Gastrocnemius medialis (tissue), 4 donors: Measurements from ENCODE around the gene KLHL30. TPM values are rescaled to one million over a fixed set of nuclear protein-coding genes. Genes with fewer than 3 reads are reported as not detected.
A peak's percentile ranks its signal among the peaks of the same experiment; 100 is the strongest.

Experiments
- ATAC-seq, 2 donors: fragments of 150-250 bp; one replicate each; pipeline ENCODE4 v1.9.1; 2016
- DNase-seq, 2 donors: peaks; one replicate each; pipeline ENCODE4 v3.0.0-alpha.2; 2019
- H3K27ac ChIP-seq, 4 donors: fragments of 200-600 bp; sonication (generic); 1 replicate in 1 of 4; 2 replicates in 3 of 4; pipeline ENCODE4 v1.5.1; 2016 to 2018; ENCODE audit warnings: mild to moderate bottlenecking in 2 of 4, moderate library complexity in 1 of 4
- H3K27me3 ChIP-seq, 3 donors: fragments of 200-600 bp; sonication (generic) in 2 of 3; 1 replicate in 1 of 3; 2 replicates in 2 of 3; pipeline versions ENCODE4 v1.5.1 to v1.6.0; 2016 to 2019; ENCODE audit warnings: mild to moderate bottlenecking in 1 of 3, moderate library complexity in 1 of 3
- H3K36me3 ChIP-seq, 2 donors: fragments of 200-600 bp; sonication (generic) in 1 of 2; one replicate each; pipeline ENCODE4 v1.5.1; 2017 to 2018
- H3K4me1 ChIP-seq, 2 donors: fragments of 200-600 bp; sonication (generic) in 1 of 2; one replicate each; pipeline ENCODE4 v1.5.1; 2016 to 2017; ENCODE audit warnings: mild to moderate bottlenecking in 2 of 2
- H3K4me3 ChIP-seq, 4 donors: fragments of 200-600 bp; sonication (generic) in 3 of 4; 1 replicate in 1 of 4; 2 replicates in 3 of 4; pipeline ENCODE4 v1.5.1; 2016 to 2019; ENCODE audit warnings: mild to moderate bottlenecking in 2 of 4
- H3K9me3 ChIP-seq, 3 donors: fragments of 200-600 bp; sonication (generic) in 2 of 3; 1 replicate in 1 of 3; 2 replicates in 2 of 3; pipeline ENCODE4 v1.5.1; 2016 to 2019
- POLR2A ChIP-seq, 2 donors: fragments of 450-650 bp; IDR thresholded peaks; one replicate each; pipeline ENCODE4 v1.6.1; 2017; ENCODE audit warnings: antibody characterized with exemption in 2 of 2, mild to moderate bottlenecking in 2 of 2, moderate library complexity in 2 of 2
- in situ Hi-C, 4 donors: fragments of 200-750 bp; cut with MboI; loops; one replicate each; pipeline versions ENCODE4 v1.15.0 to v1.8.0; 2017; ENCODE audit warnings: low sequenced_read_pairs in 4 of 4
- intact Hi-C: fragments of 100-400 bp; cut with DNase I; formaldehyde crosslinking; loops from one replicate; pipeline ENCODE4 v1.15.1; 2023; ENCODE audit warnings: low total_unique reads
- total RNA-seq, 4 donors: library from RNA; depleted of rRNA; stranded (reverse); fragments of >200 nt; gene quantifications; one replicate each; pipeline versions ENCODE4 v1.1.0 to v1.2.3, GENCODE V29; 2016
- TF ChIP-seq, protein P1 (sequence below), 5 experiments: fragments of 450-650 bp in 3 of 5; fragments of 200-600 bp in 2 of 5; sonication (generic) in 2 of 5; IDR thresholded peaks in 4 of 5; conservative IDR thresholded peaks in 1 of 5; 1 replicate in 4 of 5; 2 replicates in 1 of 5; pipeline ENCODE4 v1.5.1; 2016 to 2019; ENCODE audit warnings: antibody characterized with exemption in 5 of 5, mild to moderate bottlenecking in 3 of 5, moderate library complexity in 3 of 5

KLHL30 gene
- total RNA-seq, 4 donors from 2014 or later = 37.9 to 224 (median 142) TPM

- in situ Hi-C loops (no loop called here), intact Hi-C loops (no loop called here)
- Histone ChIP-seq H3K4me1 (peaks cover 6 to 8% of the 10 kb centered on the region in 2 donors), H3K9me3 (no peaks in the 10 kb centered on the region), H3K36me3 (no peaks in the 10 kb centered on the region), H3K4me3 (no peak overlapping the region), H3K27me3 (no peaks in the 10 kb centered on the region), H3K27ac (no peak overlapping the region)
- no peak for TF ChIP-seq POLR2A (IDR thresholded peaks at IDR 0.05)
- TF ChIP-seq, protein P1, sequence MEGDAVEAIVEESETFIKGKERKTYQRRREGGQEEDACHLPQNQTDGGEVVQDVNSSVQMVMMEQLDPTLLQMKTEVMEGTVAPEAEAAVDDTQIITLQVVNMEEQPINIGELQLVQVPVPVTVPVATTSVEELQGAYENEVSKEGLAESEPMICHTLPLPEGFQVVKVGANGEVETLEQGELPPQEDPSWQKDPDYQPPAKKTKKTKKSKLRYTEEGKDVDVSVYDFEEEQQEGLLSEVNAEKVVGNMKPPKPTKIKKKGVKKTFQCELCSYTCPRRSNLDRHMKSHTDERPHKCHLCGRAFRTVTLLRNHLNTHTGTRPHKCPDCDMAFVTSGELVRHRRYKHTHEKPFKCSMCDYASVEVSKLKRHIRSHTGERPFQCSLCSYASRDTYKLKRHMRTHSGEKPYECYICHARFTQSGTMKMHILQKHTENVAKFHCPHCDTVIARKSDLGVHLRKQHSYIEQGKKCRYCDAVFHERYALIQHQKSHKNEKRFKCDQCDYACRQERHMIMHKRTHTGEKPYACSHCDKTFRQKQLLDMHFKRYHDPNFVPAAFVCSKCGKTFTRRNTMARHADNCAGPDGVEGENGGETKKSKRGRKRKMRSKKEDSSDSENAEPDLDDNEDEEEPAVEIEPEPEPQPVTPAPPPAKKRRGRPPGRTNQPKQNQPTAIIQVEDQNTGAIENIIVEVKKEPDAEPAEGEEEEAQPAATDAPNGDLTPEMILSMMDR (IDR thresholded peaks at IDR 0.05 in 4 of 5, conservative IDR thresholded peaks at IDR 0.05 in 1 of 5) = no peak
- ATAC-seq (no peak), DNase-seq (peak in 1 of 2 donors; percentile 7)
These were observed 32.7 kb upstream of the KLHL30 start for GRCh38 chr2:238105506-238106338.

GRCh38 chr2:238106339-238106697, 32.1 kb upstream of the KLHL30 start:
- DNase-seq (no peak), ATAC-seq (no peak)
- no peaks in the 10 kb centered on the region for H3K36me3 ChIP-seq
- H3K9me3 ChIP-seq = no peaks in the 10 kb centered on the region
- H3K4me1 ChIP-seq = peaks cover 6 to 8% of the 10 kb centered on the region in 2 donors
- TF ChIP-seq POLR2A (IDR thresholded peaks at IDR 0.05) = no peak
- TF ChIP-seq, protein P1 (IDR thresholded peaks at IDR 0.05 in 4 of 5, conservative IDR thresholded peaks at IDR 0.05 in 1 of 5) = no peak
- no peak overlapping the region for H3K27ac ChIP-seq
- intact Hi-C loops (no loop called here), in situ Hi-C loops (no loop called here)
- H3K27me3 ChIP-seq = no peaks in the 10 kb centered on the region
- no peak overlapping the region for H3K4me3 ChIP-seq

- TF ChIP-seq POLR2A (IDR thresholded peaks at IDR 0.05) = no peak
- TF ChIP-seq, protein P1 (IDR thresholded peaks at IDR 0.05 in 4 of 5, conservative IDR thresholded peaks at IDR 0.05 in 1 of 5) = no peak
- Histone ChIP-seq H3K27ac (no peak overlapping the region), H3K36me3 (no peaks in the 10 kb centered on the region), H3K4me3 (no peak overlapping the region), H3K9me3 (no peaks in the 10 kb centered on the region), H3K4me1 (peaks cover 6 to 8% of the 10 kb centered on the region in 2 donors), H3K27me3 (no peaks in the 10 kb centered on the region)
- intact Hi-C loops (no loop called here), in situ Hi-C loops (no loop called here)
- DNase-seq (peak in 1 of 2 donors; percentile 9), ATAC-seq (no peak)
These were observed 31.6 kb upstream of the KLHL30 start for GRCh38 chr2:238106698-238107524.

DNA sequence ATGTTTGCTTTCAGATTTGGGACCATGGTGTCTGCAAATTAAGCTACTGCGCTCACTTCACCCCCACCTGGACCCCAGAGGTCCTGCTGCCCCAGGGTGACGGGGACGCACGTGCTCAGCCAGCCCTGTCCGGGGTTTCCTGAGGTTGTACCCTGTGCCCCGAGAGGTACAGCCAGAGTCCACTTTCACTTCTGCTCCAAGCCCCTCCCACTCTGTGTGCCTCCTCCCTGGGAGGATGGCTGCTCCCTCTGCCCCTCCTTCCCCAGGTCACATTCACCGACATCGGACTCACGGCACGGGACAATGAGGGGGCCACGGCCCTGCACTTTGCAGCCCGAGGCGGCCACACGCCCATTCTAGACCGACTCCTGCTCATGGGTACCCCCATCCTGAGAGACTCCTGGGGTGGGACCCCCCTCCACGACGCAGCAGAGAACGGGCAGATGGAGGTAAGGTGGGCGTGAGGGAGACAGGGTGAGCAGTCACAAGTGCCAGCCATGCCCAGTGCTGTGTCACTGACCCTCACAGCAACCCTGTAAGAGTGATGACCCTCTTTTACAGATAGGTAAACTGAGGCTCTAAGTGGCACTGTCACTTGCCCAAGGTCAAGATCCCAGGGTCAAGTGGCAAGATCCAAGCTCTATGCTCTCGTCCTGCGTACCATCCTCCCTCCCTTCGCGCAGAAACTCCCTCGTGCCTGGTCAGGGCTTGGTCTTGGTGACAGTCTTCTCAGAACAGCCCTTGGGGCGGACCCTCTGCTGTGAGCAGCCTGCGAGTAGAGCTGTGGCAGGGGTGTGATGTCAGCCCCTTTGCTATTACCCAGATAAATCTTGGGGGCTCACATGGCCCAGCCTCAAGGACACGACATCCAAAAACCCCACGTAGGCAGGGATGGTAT, 30.7 kb upstream of the KLHL30 start:
- Histone ChIP-seq H3K27ac (no peak overlapping the region), H3K4me1 (peaks cover 6 to 8% of the 10 kb centered on the region in 2 donors), H3K27me3 (no peaks in the 10 kb centered on the region), H3K4me3 (no peak overlapping the region), H3K36me3 (no peaks in the 10 kb centered on the region), H3K9me3 (no peaks in the 10 kb centered on the region)
- DNase-seq (peak in 1 of 2 donors; percentile 8), ATAC-seq (no peak)
- intact Hi-C loops = no loop called here
- in situ Hi-C loops = no loop called here
- TF ChIP-seq, protein P1 (IDR thresholded peaks at IDR 0.05 in 4 of 5, conservative IDR thresholded peaks at IDR 0.05 in 1 of 5) = no peak
- TF ChIP-seq POLR2A (IDR thresholded peaks at IDR 0.05) = no peak
